ENCODE results near the gene GLTPD2.

Gene GLTPD2

GRCh38 chr17:4788807-4789700 is at the start of gene GLTPD2:
Gene GLTPD2 (plus strand): TSS chr17:4788964. CDS start chr17:4789012, 48 bp downstream.
- DNase-seq (ENCODE audit: low spot score), result peak; percentile 78

GRCh38 chr17:4739122-4740024 is 49.4 kb upstream of the GLTPD2 start, which contains the start of the genes CXCL16 and ZMYND15:
Gene CXCL16 (minus strand): TSS chr17:4739928. CDS start chr17:4739339, 589 bp downstream.
Gene ZMYND15 (plus strand): TSS chr17:4739833. CDS start chr17:4740549, 716 bp downstream.
- DNase-seq (ENCODE audit: low spot score), result peak; percentile 63

- DNase-seq (ENCODE audit: low spot score), result no peak
These were observed 48.8 kb upstream of the GLTPD2 start for GRCh38 chr17:4740025-4740351.

- no peak for DNase-seq (ENCODE audit: low spot score)
These were observed 48.2 kb upstream of the GLTPD2 start for GRCh38 chr17:4740584-4740983.

- DNase-seq (ENCODE audit: low spot score), result no peak
These were observed 47.2 kb upstream of the GLTPD2 start for GRCh38 chr17:4741544-4741943.

- no peak for DNase-seq (ENCODE audit: low spot score)
These were observed 46.6 kb upstream of the GLTPD2 start for GRCh38 chr17:4742133-4742532.

- DNase-seq (ENCODE audit: low spot score), result no peak
These were observed 46.1 kb upstream of the GLTPD2 start for GRCh38 chr17:4742629-4743028.

GRCh38 chr17:4743216-4743615 is 45.5 kb upstream of the GLTPD2 start:
- no peak for DNase-seq (ENCODE audit: low spot score)

- no peak for DNase-seq (ENCODE audit: low spot score)
These were observed 44.9 kb upstream of the GLTPD2 start for GRCh38 chr17:4743898-4744297.

GRCh38 chr17:4744999-4745969 is 43.5 kb upstream of the GLTPD2 start:
- peak; percentile 37 for DNase-seq (ENCODE audit: low spot score)

- no peak for DNase-seq (ENCODE audit: low spot score)
These were observed 40.9 kb upstream of the GLTPD2 start for GRCh38 chr17:4747847-4748246.

GRCh38 chr17:4748686-4749085 is 40.1 kb upstream of the GLTPD2 start:
- no peak for DNase-seq (ENCODE audit: low spot score)

GRCh38 chr17:4750606-4751005 is 38.2 kb upstream of the GLTPD2 start:
- no peak for DNase-seq (ENCODE audit: low spot score)

- no peak for DNase-seq (ENCODE audit: low spot score)
These were observed 36.8 kb upstream of the GLTPD2 start for GRCh38 chr17:4751932-4752331.

GRCh38 chr17:4753392-4753791 is 35.4 kb upstream of the GLTPD2 start:
- no peak for DNase-seq (ENCODE audit: low spot score)

GRCh38 chr17:4759776-4760236 is 29.0 kb upstream of the GLTPD2 start:
- DNase-seq (ENCODE audit: low spot score), result peak; percentile 35

- no peak for DNase-seq (ENCODE audit: low spot score)
These were observed 24.2 kb upstream of the GLTPD2 start for GRCh38 chr17:4764595-4764994.

GRCh38 chr17:4766201-4766600 is 22.6 kb upstream of the GLTPD2 start:
- DNase-seq (ENCODE audit: low spot score), result no peak

GRCh38 chr17:4766723-4767122 is 22.0 kb upstream of the GLTPD2 start:
- no peak for DNase-seq (ENCODE audit: low spot score)

- DNase-seq (ENCODE audit: low spot score), result no peak
These were observed 20.5 kb upstream of the GLTPD2 start for GRCh38 chr17:4768298-4768697.

GRCh38 chr17:4769628-4770027 is 19.1 kb upstream of the GLTPD2 start:
- DNase-seq (ENCODE audit: low spot score), result no peak

Data from HuH-7.5 (cell line).